Caco-2 (cell line): ENCODE results near the gene NYAP1. TPM values are rescaled to one million over a fixed set of nuclear protein-coding genes. Genes with fewer than 3 reads are reported as not detected.

Source experiments
- BruUV-seq: library from RNA; stranded (reverse); fragments of 400-500 nt; replicated peaks from 2 replicates; lab custom pipeline; 2021; lab: Mats Ljungman, UMichigan
- CTCF ChIA-PET: fragments of 300-600 bp; sonication (Branson Sonifier 250); formaldehyde crosslinking; loops from one replicate; lab custom pipeline; 2022; ENCODE audit warnings: antibody characterized with exemption; lab: Charles Lee
- POLR2A ChIA-PET: fragments of 300-600 bp; sonication (Branson Sonifier 250); formaldehyde crosslinking; loops from one replicate; lab custom pipeline; 2022; ENCODE audit warnings: antibody characterized with exemption; lab: Charles Lee
- DNase-seq, 2 experiments: peaks; one replicate each; pipeline versions ENCODE4 v3.0.0 to v3.0.0-alpha.2; 2020 to 2022
- H3K27me3 ChIP-seq: replicated peaks from 2 replicates; pipeline ENCODE4 v1.6.0; 2011; ENCODE audit warnings: low read length; ENCODE audit not compliant: control insufficient read depth, insufficient read depth
- H3K36me3 ChIP-seq: 2 replicates; pipeline ENCODE4 v1.5.1; 2011; ENCODE audit warnings: low read length; ENCODE audit not compliant: control insufficient read depth, insufficient read depth
- H3K4me1 ChIP-seq: fragments of 250-450 bp; sonication (Bioruptor Pico); 2 replicates; pipeline ENCODE4 v1.5.1; 2020; ENCODE audit warnings: mild to moderate bottlenecking
- H3K4me3 ChIP-seq: 2 replicates; pipeline ENCODE4 v1.5.1; 2011; ENCODE audit warnings: low read depth, mild to moderate bottlenecking, control low read depth, low read length
- H3K9me3 ChIP-seq: fragments of 250-450 bp; sonication (Bioruptor Pico); 2 replicates; pipeline ENCODE4 v1.5.1; 2020; ENCODE audit warnings: mild to moderate bottlenecking, moderate library complexity
- H3K27ac Mint-ChIP-seq: one replicate; pipeline ENCODE4 v1.8.0; 2022; ENCODE audit warnings: mixed read lengths; ENCODE audit not compliant: unreplicated experiment
- H3K27me3 Mint-ChIP-seq: one replicate; pipeline ENCODE4 v1.8.0; 2022; ENCODE audit warnings: mixed read lengths; ENCODE audit not compliant: insufficient read depth, unreplicated experiment
- H3K36me3 Mint-ChIP-seq: one replicate; pipeline ENCODE4 v1.8.0; 2022; ENCODE audit warnings: mild to moderate bottlenecking, mixed read lengths; ENCODE audit not compliant: insufficient read depth, unreplicated experiment
- H3K4me1 Mint-ChIP-seq: one replicate; pipeline ENCODE4 v1.8.0; 2022; ENCODE audit warnings: low read depth, mixed read lengths; ENCODE audit not compliant: unreplicated experiment
- H3K4me3 Mint-ChIP-seq: one replicate; pipeline ENCODE4 v1.8.0; 2022; ENCODE audit warnings: mild to moderate bottlenecking, moderate library complexity, mixed read lengths; ENCODE audit not compliant: unreplicated experiment
- H3K9me3 Mint-ChIP-seq: one replicate; pipeline ENCODE4 v1.8.0; 2022; ENCODE audit warnings: mixed read lengths; ENCODE audit not compliant: unreplicated experiment
- CTCF ChIP-seq, 2 experiments: fragments of 200-600 bp in 1 of 2; IDR thresholded peaks; 1 replicate in 1 of 2; 2 replicates in 1 of 2; pipeline versions ENCODE4 v1.5.1 to v1.8.0; 2011 to 2022; ENCODE audit warnings: antibody characterized with exemption in 1 of 2, control low read depth in 1 of 2, inconsistent platforms in 1 of 2, low read depth in 1 of 2, low read length in 1 of 2, mild to moderate bottlenecking in 1 of 2, moderate library complexity in 1 of 2; ENCODE audit not compliant: insufficient read depth in 1 of 2, severe bottlenecking in 1 of 2, unreplicated experiment in 1 of 2
- intact Hi-C: fragments of 100-400 bp; cut with micrococcal nuclease; formaldehyde crosslinking; loops from one replicate; pipeline ENCODE4 v1.10.0; 2022; ENCODE audit not compliant: unreplicated experiment
- total RNA-seq: library from RNA; stranded (reverse); gene quantifications from 2 replicates; pipeline ENCODE4 v1.2.3, GENCODE V29; 2022

NYAP1 gene
- total RNA-seq, 1 experiment from 2014 or later = 1.3 TPM

- no peak overlapping the region for H3K4me3 ChIP-seq
- DNase-seq = no peak
- Mint-ChIP-seq H3K27me3 (no peaks in the 10 kb centered on the region), H3K4me3 (no peak overlapping the region), H3K9me3 (no peaks in the 10 kb centered on the region), H3K27ac (no peak overlapping the region), H3K36me3 (peaks cover 10% of the 10 kb centered on the region), H3K4me1 (no peaks in the 10 kb centered on the region)
- intact Hi-C loops = no loop called here
- H3K9me3 ChIP-seq = no peaks in the 10 kb centered on the region
- no TSS peak for BruUV-seq
- H3K4me1 ChIP-seq = no peaks in the 10 kb centered on the region
- CTCF ChIA-PET = no interaction called here
- POLR2A ChIA-PET = no interaction called here
- H3K36me3 ChIP-seq = no peaks in the 10 kb centered on the region
- no peaks in the 10 kb centered on the region for H3K27me3 ChIP-seq
- TF ChIP-seq CTCF (IDR thresholded peaks at IDR 0.05; ENCODE audit: insufficient read depth in 1 of 2, low read depth in 1 of 2, low read length in 1 of 2, severe bottlenecking in 1 of 2, unreplicated experiment in 1 of 2) = no peak
These were observed 7.5 kb downstream of the NYAP1 start for GRCh38 chr7:100491192-100491578.

GRCh38 chr7:100492738-100493475 lies 9.2 kb downstream of the NYAP1 start:
- no peaks in the 10 kb centered on the region for H3K4me1 Mint-ChIP-seq
- no peaks in the 10 kb centered on the region for H3K27me3 Mint-ChIP-seq
- ChIA-PET CTCF (interaction anchor here (1.1 kb wide), 1 partner anchor 67 kb away, joined by 3 read pairs; no protein-coding TSS in a partner anchor), POLR2A (no interaction called here)
- H3K4me3 Mint-ChIP-seq = peak overlapping the region; percentile 24
- no TSS peak for BruUV-seq
- no peaks in the 10 kb centered on the region for H3K9me3 Mint-ChIP-seq
- H3K27ac Mint-ChIP-seq = peak overlapping the region; percentile 31
- H3K9me3 ChIP-seq = no peaks in the 10 kb centered on the region
- H3K27me3 ChIP-seq = no peaks in the 10 kb centered on the region
- peaks cover 10% of the 10 kb centered on the region for H3K36me3 Mint-ChIP-seq
- peak overlapping the region; percentile 41 for H3K4me3 ChIP-seq
- no peaks in the 10 kb centered on the region for H3K36me3 ChIP-seq
- intact Hi-C loops = no loop called here
- H3K4me1 ChIP-seq = no peaks in the 10 kb centered on the region
- DNase-seq = no peak
- TF ChIP-seq CTCF (IDR thresholded peaks at IDR 0.05; ENCODE audit: insufficient read depth in 1 of 2, low read depth in 1 of 2, low read length in 1 of 2, severe bottlenecking in 1 of 2, unreplicated experiment in 1 of 2) = no peak

- CTCF ChIA-PET = interaction anchor here (1.1 kb wide), 1 partner anchor 66 kb away, joined by 3 read pairs; no protein-coding TSS in a partner anchor
- H3K27me3 Mint-ChIP-seq = no peaks in the 10 kb centered on the region
- H3K4me1 Mint-ChIP-seq = no peaks in the 10 kb centered on the region
- H3K4me3 ChIP-seq = peak overlapping the region; percentile 41
- BruUV-seq = no TSS peak
- intact Hi-C loops = no loop called here
- no peaks in the 10 kb centered on the region for H3K27me3 ChIP-seq
- peak overlapping the region; percentile 24 for H3K4me3 Mint-ChIP-seq
- POLR2A ChIA-PET = no interaction called here
- H3K27ac Mint-ChIP-seq = peak overlapping the region; percentile 31
- no peaks in the 10 kb centered on the region for H3K36me3 ChIP-seq
- H3K9me3 ChIP-seq = no peaks in the 10 kb centered on the region
- no peaks in the 10 kb centered on the region for H3K9me3 Mint-ChIP-seq
- TF ChIP-seq CTCF (IDR thresholded peaks at IDR 0.05; ENCODE audit: insufficient read depth in 1 of 2, low read depth in 1 of 2, low read length in 1 of 2, severe bottlenecking in 1 of 2, unreplicated experiment in 1 of 2) = no peak
- H3K4me1 ChIP-seq = no peaks in the 10 kb centered on the region
- peaks cover 10% of the 10 kb centered on the region for H3K36me3 Mint-ChIP-seq
- DNase-seq = peak in 1 of 2 experiments; percentile 41
These were observed 9.9 kb downstream of the NYAP1 start for GRCh38 chr7:100493476-100494264.
